Activated CD4-positive, alpha-beta T cell treated with anti-CD3 and anti-CD28 coated beads for 24 hours (primary cell): Measurements from ENCODE around the gene ALOX15.
"Not testable (repeated sequence)": the region's sequence is repeated elsewhere in the genome, so short reads cannot be mapped to it uniquely, and the experiment has no call there.

ENCODE experiments used
- DNase-seq, 2 donors: peaks; one replicate each; pipeline ENCODE4 v3.0.0-alpha.2; 2020; ENCODE audit warnings: low read depth in 2 of 2

Gene ALOX15

DNA sequence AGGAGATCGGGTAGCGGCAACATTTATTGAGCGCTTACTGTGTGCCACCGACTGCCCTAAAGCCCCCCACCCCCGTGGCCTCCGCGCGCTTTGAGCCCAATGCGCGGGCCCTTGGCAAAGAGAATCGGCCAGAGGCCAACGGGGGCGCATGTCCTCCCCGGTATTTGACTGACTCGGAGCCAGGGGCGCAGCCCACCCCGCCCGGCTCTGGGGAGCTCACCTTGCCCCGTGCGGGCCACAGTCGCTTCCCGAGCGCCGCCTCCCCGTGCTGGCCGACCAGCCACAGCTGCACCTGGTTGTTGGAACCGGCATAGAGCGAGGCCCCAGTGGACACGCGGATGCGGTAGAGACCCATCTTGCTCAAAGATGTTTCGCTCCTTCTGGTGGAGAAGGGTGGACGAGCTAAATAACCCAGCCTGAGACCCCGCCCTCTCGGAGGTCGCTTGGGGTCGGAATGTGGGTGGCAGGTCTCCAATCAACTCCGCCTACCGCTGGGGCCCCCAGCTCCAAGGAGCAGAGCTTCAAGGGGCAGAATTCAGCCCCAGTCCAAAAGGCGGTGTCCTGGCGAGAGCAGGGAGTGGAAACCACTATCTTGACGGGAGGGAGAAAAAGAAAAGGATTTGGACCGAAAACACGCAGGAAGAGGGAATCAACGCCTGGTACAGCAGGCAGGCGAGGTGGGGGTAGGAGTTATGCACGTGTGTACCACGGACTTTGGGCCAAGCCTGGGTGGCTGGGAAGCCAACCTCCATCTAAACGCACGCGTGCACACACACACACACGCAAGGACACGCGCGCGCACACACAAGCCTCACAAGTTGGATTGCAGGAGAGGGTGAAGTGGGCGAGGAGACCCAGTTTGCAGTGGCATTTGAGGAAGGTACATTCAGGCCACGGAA, at the start of gene ALOX15:
ALOX15 (minus strand) TSS at position 382 of the 899 bp plus-strand sequence; CDS start at position 355, 27 bp downstream.
- DNase-seq, result no peak

DNA sequence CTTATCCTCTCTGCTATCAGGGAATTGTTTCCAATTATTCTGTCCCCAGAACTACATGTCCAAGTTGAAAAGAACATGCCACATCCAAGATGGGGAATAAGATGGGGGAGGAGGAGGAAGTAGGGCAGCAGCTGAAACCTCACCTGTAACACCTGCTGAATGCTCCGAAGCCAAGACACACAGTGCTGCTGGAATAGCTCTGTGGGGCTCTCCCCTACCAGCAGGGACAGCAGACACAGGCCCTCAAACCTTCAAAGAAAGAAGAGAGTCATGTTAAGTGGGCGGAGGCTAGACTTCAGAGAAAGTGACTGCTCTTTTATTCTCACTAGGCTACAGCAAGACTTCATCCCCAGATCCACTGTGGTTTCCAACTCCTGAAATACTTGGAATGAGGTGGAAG, 49.3 kb upstream of the ALOX15 start:
- no peak for DNase-seq

GRCh38 chr17:4689872-4690271, 48.4 kb upstream of the ALOX15 start:
- DNase-seq, result not testable (repeated sequence)

- not testable (repeated sequence) for DNase-seq
These were observed 42.3 kb upstream of the ALOX15 start for GRCh38 chr17:4683739-4684138.

DNA sequence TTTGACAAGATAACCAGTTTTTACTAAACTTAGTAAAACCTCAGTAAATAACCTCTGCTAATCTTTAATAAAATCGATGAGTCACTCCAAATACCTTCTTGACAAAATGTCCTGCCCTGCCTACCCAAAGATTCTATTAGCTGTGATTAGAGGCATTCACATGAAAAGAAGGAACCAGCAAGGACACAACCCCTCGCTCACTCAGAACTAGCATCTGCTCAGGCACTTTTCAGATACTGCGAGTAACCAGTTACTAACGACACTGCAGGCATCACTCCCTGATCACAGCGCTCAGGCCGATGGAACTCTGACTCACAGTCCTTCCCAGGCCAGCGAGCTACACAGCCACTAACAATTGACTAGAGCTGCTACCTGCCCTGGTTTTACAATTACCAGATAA, 38.2 kb upstream of the ALOX15 start:
- DNase-seq, result no peak

- DNase-seq, result no peak
These were observed 37.1 kb upstream of the ALOX15 start for GRCh38 chr17:4678448-4679026.

- no peak for DNase-seq
These were observed 35.3 kb upstream of the ALOX15 start for GRCh38 chr17:4676791-4677190.

GRCh38 chr17:4675791-4676190, 34.3 kb upstream of the ALOX15 start:
- DNase-seq, result no peak

- no peak for DNase-seq
These were observed 33.2 kb upstream of the ALOX15 start for GRCh38 chr17:4674685-4674998.

DNA sequence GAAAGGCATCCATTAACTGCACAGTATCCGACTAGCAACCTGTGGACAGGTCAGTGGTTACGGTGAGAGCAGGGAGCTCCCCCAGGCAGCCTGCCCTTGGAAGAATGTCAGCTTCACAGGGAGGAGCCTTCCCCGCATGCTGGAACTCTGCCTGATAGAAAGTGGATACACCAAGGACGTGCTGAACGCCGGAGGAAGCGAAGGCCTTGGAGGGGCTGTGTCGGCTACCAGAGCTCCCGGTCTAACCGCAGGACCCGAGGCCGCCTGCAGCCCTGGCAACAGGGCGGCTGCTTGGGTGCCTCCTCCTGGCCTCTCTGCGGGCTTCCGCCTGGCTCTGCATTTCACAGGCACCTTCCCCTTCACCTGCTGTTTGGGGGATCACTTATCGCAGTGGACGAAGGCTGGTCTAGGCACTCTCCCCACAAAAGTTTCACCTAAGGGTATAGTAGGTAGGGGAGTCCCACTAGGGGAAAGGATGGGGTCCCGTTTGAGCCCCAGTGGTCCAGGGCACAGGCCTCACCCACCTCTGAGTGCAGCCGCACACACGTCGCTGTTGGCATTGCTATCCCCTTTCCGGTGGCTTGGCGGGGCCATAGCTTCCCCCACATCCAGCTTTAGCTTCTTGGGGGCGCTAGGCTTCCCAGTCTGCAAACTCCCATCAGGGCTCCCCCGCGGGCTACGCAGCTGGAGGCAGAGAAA, 32.7 kb upstream of the ALOX15 start:
- DNase-seq, result no peak

DNA sequence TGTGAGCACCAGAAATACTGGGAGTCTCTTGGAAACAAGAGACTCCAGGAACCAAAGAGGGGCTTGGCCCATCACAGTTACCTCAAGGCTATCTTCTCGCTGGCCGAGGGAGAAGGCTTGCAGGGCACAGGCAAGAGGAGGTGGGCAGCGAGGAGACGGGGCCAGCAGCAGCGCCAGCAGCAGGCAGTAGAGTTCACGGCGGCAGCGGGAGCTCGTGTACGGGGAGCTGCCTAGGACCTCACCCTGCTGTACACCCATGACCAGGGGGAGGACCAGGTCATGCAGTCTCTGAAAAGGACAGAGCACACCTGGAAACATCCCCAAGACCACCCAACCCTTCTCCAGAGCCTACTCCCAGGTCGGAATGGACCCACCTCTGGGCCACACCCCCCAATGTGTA, 31.7 kb upstream of the ALOX15 start:
- DNase-seq, result no peak

DNA sequence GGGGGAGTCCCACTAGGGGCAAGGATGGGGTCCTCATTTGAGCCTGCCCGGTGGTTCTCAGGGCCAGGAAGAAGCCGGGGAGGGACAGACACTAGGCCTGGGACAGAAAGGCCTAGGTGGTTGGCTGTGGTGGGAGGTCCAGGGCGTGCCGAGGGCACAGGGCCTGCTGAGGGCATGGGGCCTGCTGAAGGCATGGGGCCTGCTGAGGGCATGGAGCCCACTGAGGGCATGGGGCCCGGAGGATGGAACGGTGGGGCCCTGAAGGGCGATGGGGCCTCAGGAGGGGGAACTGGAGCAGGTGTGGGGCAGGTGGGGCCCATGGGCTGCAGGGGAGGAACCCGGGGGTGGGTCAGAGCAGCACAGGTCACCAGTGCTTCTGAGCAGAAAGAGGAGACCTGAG, 31.3 kb upstream of the ALOX15 start:
- no peak for DNase-seq

- DNase-seq, result no peak
These were observed 30.7 kb upstream of the ALOX15 start for GRCh38 chr17:4672055-4672630.

DNA sequence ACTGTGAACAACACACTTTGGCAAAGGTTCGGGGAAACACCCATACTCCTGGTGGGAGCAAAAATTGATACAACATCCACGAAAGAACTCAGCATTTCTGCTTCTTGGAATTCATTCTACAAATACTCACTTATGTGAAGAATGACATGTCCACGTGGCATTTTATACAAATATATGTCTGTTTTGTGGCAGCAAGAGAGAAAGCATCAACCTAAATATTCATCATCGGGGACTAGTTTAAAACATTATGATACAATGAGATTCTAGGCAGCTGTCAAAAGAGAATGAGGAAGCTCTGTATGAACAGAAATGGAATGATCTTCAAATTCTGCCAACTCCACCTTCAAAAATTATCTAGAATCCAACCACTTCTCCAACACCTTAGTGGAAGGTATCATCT, 25.7 kb upstream of the ALOX15 start:
- DNase-seq, result no peak

DNA sequence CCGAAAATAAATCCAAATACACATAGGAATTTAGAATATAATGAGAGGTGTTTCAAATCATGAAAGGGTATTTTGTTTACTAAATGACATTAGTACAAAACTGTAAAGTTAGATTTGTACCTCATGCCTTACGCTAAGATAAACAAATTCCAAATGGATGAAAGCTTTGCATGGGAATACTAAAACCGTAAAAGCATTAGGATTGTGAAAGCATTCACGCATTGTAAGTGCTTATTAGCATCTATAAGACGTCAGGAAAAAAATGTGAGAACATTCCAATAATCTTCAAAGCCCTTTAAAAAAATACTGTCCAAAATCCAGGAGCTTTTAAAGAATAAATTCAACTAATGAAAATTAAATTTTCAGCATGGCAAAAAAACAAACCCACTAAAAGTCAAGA, 24.8 kb upstream of the ALOX15 start:
- no peak for DNase-seq

GRCh38 chr17:4665027-4665426, 23.5 kb upstream of the ALOX15 start:
- DNase-seq, result no peak

DNA sequence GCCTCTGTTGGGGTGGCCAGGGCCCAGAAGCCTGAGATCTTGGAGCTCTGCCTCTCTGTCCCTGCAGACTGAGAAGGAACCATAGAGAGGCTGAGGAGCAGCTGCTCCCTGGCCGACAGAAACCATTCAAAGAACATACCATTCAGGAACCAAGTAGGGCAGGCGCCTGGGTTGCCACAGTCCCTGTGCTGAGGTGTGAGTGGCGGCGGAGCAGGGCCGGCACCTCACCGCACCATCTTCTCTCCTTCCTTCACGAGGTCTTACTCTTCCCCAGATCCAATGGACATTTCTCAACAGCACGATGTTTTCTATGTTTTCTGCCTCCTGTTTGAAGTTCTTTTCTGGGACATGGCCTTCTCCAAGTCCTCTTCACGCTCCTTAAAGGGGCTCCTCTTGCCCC, 22.8 kb upstream of the ALOX15 start:
- no peak for DNase-seq

- DNase-seq, result no peak
These were observed 22.2 kb upstream of the ALOX15 start for GRCh38 chr17:4663711-4664110.

DNA sequence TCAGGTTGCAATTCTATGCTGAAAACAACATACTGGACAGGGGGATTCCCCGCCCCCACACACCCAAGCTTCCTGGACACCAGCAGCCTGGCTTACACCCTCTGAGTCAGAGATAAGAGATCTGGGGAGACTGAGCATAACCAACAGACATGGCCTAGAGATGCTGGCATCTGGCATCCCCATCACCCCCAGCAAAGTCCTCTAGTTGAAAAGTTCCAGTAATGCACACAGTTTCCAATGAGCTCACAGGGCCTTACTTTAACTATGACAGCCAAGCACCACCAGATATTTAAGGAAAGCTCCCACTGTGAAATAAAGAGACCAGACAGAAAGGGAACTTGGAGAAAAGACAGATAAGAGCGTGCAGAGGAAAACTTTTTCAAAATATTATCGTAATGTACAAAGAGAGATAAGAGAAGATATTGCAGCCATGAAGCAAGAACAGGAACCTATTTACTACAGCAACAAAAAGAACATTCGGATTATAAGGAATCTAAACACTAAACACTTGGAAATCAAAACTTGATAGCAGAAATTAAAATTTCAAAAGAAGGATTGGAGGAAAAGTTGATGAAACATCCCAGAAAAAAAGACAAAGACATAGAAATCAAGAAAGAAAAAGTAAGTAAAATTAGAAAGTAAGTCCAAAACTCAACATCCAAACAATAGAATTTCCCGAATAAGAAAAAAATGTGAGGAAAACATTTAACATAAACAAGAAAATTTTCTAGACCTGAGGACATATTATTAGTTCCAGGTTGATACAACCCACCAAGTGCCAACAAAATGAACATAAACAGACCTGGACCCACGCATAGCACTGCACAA, 17.2 kb upstream of the ALOX15 start:
- peak; percentile 2 to 35 for DNase-seq

GRCh38 chr17:4657678-4658077, 16.2 kb upstream of the ALOX15 start:
- no peak for DNase-seq

- not testable (repeated sequence) for DNase-seq
These were observed 14.5 kb upstream of the ALOX15 start for GRCh38 chr17:4655933-4656332.

DNA sequence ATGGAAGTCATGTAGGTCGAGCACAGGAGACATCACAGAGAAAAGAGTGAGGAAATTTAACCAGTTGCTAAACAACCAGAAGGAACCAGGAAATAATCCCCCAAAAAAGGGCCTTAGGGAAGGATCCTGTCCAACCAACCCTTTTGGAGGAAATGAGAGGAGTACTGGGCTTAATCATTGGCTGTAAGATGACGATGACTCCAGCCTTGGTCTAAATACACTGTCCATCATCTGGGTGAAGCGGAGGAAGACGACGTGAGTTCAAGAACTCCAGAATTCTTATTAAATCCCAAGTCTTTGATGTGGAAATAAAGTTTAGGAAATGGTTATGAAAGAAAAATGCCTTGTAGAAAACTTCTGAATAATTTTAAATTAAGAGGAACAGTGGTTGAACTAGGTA, 11.5 kb upstream of the ALOX15 start:
- DNase-seq, result no peak
